ENCODE results near the gene AK9.

- TF ChIP-seq POLR2A (IDR thresholded peaks at IDR 0.05), result no peak
- TF ChIP-seq, protein P1, sequence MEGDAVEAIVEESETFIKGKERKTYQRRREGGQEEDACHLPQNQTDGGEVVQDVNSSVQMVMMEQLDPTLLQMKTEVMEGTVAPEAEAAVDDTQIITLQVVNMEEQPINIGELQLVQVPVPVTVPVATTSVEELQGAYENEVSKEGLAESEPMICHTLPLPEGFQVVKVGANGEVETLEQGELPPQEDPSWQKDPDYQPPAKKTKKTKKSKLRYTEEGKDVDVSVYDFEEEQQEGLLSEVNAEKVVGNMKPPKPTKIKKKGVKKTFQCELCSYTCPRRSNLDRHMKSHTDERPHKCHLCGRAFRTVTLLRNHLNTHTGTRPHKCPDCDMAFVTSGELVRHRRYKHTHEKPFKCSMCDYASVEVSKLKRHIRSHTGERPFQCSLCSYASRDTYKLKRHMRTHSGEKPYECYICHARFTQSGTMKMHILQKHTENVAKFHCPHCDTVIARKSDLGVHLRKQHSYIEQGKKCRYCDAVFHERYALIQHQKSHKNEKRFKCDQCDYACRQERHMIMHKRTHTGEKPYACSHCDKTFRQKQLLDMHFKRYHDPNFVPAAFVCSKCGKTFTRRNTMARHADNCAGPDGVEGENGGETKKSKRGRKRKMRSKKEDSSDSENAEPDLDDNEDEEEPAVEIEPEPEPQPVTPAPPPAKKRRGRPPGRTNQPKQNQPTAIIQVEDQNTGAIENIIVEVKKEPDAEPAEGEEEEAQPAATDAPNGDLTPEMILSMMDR (IDR thresholded peaks at IDR 0.05), result no peak
Measured at GRCh38 chr6:109655761-109656262, 35.2 kb downstream of the AK9 start.

Data from lower leg skin (tissue), 3 donors.